ENCODE measurements around the gene WIPF2.

The WIPF2 gene

GRCh38 chr17:40313668-40314583, 94.8 kb downstream of the WIPF2 start:
- DNase-seq (ENCODE audit: low read depth in 2 of 2) = no peak

DNA sequence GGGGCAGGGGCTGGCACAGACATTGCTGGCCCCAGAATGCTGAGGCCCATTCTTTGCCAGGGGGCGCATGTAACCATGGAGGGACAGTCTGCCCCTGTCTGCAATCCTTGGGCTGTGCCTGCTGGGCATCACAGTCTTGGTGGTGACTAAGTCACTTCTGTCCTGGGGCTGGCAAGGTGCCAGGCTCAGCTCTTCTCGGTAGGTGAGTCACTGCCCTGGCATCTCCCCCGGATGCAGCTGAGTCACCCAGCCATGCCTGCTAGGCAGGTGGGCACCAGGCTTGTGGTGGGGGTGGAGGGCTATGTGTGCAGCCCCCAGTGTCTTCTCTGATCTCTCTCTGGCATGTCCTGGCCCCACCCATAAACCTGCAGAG, 95.5 kb downstream of the WIPF2 start:
- peak; percentile 69 to 76 for DNase-seq (ENCODE audit: low read depth in 2 of 2)

DNA sequence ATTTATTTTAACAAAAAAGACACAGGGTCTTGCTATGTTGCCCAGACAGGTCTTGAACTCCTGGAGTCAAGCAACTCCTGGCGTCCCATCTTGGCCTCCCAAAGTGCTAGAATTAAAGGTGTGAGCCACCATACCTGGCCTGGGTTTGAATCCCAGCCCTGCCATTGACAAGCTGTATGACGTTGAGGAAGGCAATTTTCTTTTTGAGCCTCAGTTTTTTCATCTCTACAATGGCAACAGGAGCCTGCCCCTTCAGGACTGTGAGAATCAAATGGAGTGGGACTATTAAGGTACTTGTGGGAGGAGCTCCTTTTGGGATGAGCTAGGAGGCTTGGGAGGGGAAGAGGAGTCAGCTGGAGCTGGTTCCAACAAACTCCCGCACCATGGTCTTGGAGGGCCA, 96.1 kb downstream of the WIPF2 start:
- DNase-seq (ENCODE audit: low read depth in 2 of 2) = no peak

DNA sequence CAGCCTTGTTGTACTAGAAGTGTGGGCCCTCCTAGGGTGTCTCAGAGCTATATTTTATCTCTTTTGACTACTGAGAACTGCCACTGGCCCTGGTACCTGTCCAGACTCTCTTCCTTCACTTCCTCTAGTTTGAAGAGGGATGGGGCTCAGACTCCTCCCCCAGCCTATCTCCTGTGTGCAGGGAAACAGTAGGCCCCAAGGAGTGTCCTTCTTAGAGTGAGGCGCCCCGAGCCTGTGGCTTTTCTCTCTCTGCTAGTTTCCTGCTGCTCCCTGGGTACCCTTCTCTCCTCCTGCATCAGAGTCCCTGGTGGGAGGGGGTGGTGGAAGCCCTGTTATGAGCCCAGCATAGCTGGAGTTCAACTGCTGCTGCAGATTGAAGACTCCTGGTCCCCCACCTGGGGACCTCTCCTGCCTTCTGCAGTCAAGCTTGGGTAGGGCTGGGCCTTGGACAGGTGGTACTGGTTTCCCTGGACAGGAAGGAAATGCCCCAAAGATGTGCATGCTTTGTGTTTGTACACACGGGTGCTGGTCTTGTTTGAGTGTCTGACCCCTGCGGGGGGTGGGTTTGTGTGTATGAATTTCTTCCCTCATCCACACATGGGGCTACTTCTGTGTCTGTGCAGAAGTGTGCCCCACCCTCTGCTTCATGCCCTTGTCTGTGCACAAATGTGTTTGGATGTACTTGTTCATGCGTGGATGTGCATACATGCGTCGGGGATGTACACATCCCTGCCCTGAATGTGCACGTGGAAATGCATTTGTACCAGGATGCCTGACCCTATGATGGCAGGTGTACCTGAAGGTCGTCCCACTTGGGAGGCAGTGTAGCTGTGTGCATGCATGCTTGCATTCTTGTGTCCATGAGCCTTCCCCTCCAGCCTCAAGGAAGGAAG, 96.8 kb downstream of the WIPF2 start:
- no peak for DNase-seq (ENCODE audit: low read depth in 2 of 2)

DNA sequence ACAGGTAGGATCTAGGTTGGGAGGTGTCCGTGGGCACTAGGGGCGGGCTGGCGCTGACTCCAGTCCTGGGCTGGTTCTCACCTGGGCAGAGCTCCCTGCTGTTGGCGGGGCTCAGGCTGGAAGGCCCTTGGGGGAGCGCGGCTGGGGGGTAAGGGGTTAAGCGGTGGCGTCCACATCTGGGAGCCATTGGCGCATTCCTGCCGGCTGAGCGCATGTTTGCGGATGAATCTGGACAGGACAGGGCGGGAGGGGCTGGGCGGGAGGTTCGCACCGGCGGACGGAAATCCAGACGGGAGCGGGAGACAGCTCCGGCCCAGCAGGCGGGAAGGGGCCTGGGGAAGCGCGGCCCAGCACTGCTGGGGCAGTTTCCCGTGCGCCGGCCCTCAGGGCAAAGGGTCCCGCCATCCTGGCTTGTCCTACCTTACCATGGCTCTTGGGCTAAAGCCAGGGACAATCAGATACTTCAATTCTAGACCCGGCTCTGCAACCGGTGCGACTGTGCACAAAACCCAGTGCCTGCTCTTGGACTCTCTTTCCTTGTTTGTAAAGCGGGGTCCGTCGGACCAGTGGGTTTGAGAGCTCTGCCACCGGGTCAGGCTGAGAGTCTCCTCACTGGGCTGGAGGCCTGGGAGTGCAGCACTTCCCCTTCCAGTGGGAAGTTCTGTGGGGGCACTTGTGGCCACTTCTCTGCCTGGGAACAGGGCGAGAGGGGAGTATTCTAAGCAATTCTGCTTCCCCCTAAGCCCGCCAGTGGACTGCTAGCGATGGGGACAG, 97.7 kb downstream of the WIPF2 start:
- DNase-seq (ENCODE audit: low read depth in 2 of 2) = no peak

DNA sequence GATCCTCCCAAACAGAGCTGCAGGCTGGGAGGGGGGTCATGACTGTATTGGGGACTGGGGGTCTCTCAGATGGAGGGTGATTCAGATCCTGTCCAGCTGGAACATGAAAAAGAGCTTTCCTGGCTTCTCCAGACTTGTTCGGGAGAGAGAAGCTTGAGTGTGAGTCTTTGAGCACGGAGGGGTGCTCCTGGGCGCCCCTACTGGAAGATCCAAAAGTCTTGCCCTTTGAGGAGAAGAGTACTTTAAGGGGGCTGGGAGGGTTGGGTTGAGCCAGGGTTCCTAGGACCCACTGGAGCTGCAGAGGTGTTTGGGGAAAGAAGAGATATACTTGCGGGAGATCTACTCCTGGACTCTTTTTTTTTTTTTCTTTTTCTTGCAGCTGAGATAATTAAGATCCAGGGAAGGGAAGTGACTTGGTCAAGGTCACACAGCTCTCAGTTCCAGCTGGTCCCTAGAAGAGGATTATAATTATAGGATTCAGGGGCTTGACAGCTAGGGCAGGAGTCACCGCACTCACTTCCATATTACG, 98.3 kb downstream of the WIPF2 start:
- DNase-seq (ENCODE audit: low read depth in 2 of 2) = no peak

DNA sequence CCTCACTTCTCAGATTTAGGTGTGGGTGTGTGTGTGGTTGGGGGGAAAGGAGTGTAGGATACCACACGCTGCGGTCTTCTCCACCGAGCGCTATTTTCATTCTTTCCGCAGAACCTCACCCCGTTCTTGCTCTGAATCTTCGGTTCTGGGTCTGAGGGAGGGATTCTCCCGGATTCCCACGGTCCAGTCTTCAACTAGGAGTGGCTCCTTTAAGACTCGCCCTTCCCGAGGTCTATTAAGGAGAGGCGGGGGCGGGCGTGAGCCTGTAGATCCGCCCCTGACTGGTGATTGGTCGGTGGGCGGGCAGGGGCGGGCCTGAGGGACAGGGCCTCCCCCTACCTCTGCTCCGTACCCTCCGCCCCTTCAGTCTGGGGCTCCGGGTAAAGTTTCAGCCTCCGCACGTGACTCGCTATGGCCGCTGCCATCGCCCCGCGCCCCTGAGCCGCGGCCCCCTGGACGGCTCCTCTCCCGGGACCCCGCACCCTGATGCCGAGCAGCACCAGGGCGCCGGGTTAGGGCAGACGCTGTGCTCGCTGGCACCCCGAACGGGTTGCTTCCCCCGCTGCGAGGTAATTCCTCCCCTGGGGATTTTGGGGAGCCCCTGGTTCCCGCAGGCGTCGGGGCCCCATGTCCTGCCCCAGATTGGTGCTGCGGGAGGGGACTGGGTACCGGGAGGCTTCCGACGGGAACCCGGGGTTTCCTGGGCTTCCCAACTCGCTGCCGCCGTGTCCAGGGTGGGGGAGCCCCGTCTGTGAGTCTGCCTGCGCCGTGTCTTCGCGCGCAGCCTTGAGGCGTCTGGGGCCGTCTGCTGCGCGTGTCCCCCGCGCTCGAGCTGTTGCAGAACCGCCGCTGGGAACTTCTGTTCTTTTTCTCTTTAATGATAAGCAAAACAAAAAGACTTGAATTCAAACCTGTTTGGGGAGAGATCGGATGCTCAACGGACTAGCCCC, 99.1 kb downstream of the WIPF2 start:
- peak; percentile 79 to 90 for DNase-seq (ENCODE audit: low read depth in 2 of 2)

DNA sequence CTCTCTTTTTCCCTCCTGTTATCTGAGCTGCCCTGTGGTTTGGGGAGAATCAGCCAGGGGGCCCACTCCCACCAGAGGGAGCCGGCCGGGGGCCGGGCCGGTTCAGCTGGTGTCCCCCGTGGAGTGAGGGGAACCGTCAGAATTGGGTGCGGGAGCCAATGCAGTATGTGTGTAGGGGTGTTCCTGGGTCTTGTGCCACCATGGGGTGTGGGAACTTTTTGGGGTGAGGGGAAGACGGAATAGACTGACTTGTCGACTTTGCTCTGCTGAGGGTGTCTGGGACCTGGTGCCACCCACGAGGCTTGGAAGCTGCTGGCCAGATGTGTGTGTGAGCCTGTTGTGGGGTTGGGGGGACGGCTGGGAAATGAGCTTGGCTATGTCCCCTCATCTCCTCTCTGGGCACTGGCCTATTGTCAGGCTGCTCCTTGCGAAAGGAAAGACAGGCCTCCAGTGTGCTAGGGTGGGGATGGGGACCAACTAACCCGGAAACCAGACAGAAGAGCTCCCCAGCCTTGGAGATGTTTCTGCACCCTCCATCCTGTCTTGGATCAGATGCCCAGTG, 99.8 kb downstream of the WIPF2 start:
- DNase-seq (ENCODE audit: low read depth in 2 of 2) = no peak

DNA sequence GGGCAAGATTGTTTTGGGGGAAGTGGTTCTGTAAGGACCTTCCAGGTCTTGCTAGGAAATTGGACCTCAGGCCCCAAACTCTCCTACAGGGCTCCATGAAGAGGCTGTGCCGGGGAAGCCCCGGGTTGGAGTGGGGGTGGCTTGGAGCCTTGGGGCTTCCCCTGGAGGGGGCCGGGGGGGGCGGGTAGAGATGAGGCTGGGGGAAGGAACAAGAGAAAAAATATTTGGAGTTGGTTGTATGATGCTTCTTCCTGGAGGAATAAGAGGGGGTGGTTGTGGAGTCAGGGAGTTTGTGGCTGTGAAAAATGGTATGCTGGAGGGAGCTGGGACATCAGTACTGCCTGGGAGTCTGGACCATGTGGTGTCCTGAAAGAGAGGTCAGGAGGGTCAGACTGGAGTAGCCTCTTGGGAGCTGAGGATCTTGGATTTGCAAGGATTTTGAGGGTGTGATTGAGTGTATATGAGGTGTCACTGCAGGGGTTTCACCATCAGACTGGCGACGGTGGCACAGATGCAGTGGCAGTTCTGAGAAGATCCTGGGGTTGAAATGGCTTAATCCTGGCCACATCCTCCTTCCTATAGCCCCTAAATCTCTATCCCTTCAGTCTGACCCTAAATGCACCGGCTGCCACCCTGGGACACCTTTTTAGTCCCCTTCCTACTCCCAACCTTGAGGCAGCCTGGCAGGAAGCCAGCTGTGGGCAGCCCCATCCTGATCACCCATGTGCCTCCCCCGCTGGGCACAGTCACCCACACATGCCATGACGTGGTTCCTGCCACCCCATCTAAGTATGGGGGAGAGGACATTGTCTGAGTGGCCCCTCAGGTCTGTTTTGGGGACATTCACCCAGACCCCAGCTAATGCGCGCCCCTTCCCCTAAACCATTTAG, 100.8 kb downstream of the WIPF2 start:
- peak in 1 of 2 experiments; percentile 60 for DNase-seq (ENCODE audit: low read depth in 2 of 2)

- DNase-seq (ENCODE audit: low read depth in 2 of 2) = no peak
Measured at GRCh38 chr17:40320756-40321523, 101.8 kb downstream of the WIPF2 start.

GRCh38 chr17:40321524-40321929, 102.4 kb downstream of the WIPF2 start:
- DNase-seq (ENCODE audit: low read depth in 2 of 2) = no peak

GRCh38 chr17:40321961-40322357, 102.9 kb downstream of the WIPF2 start:
- no peak for DNase-seq (ENCODE audit: low read depth in 2 of 2)

GRCh38 chr17:40322358-40323315, 103.5 kb downstream of the WIPF2 start:
- peak; percentile 62 to 69 for DNase-seq (ENCODE audit: low read depth in 2 of 2)

- DNase-seq (ENCODE audit: low read depth in 2 of 2) = no peak
Measured at GRCh38 chr17:40323391-40324381, 104.6 kb downstream of the WIPF2 start.

DNA sequence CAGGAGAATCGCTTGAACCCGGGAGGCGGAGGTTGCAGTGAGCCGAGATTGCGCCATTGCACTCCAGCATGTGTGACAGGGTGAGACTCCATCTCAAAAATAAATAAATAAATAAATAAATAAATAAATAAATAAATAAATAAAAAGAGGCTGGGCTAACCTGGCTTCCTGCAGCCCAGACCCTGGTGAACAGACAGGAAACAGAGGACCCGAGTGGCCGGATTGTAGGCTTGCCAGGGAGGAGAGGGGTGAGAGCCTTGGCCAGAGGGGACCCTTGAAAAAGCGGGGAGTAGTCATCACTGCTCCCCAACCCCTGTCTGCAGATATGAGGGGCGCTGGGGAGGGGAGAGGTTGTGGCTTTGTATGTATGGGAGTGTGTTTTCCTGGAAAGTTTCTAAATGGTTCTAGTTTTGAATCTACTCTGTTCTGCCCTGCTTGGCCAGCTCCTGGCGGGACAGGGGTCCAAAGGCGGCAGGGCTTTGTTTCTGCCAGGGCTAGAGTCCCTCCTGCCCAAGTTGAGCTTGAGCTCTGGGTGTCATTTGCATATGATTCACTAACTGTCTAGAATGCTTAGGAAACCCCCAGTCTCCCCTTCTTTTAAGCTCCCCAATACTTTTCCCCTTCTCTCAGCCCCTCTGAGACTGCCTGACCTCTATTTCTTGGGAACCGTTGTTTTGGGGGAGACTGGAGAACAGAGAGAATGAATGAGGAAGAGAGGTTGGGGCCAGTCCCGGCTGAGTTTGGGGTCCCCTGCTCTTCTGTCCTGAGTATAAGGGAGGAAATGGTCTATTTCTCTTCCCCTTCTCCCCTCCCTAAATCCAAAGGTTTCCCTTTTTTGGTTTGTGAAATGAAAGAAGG, 106.3 kb downstream of the WIPF2 start:
- DNase-seq (ENCODE audit: low read depth in 2 of 2) = no peak
